ENCODE results near the gene FMR1.

DNA sequence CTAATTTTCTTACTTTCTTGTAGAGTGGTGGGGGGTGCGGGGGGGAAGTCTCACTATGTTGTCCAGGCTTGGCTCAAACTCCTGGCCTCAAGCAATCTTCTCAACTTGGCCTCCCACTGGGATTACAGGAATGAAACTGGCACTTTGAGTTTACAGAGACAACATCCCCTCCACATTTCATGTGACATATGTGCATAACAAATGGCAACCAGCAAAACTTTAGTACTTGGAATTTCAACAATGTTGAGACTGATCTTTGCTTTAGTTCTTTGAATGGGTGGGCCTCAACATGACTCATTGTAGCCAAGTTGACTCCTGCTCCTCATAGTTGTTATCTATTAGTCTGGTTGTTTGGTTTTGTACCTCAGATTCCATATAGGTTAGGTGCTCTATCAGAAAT lies 11.4 kb upstream of the FMR1 start:
- TF ChIP-seq POLR2A (IDR thresholded peaks at IDR 0.05) = no peak
- TF ChIP-seq, protein P1, sequence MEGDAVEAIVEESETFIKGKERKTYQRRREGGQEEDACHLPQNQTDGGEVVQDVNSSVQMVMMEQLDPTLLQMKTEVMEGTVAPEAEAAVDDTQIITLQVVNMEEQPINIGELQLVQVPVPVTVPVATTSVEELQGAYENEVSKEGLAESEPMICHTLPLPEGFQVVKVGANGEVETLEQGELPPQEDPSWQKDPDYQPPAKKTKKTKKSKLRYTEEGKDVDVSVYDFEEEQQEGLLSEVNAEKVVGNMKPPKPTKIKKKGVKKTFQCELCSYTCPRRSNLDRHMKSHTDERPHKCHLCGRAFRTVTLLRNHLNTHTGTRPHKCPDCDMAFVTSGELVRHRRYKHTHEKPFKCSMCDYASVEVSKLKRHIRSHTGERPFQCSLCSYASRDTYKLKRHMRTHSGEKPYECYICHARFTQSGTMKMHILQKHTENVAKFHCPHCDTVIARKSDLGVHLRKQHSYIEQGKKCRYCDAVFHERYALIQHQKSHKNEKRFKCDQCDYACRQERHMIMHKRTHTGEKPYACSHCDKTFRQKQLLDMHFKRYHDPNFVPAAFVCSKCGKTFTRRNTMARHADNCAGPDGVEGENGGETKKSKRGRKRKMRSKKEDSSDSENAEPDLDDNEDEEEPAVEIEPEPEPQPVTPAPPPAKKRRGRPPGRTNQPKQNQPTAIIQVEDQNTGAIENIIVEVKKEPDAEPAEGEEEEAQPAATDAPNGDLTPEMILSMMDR (IDR thresholded peaks at IDR 0.05) = no peak
